Left cardiac atrium (tissue), 4 donors: ENCODE results near the gene RFTN1. TPM values are rescaled to one million over a fixed set of nuclear protein-coding genes. Genes with fewer than 3 reads are reported as not detected.
A peak's percentile ranks its signal among the peaks of the same experiment; 100 is the strongest.

Experiments used
- ATAC-seq, 2 donors: fragments of 200-7000 bp; cut with Tn5 transposase; one replicate each; pipeline ENCODE4 v1.9.1; 2020; ENCODE audit warnings: mild to moderate bottlenecking in 2 of 2, moderate library complexity in 2 of 2
- DNase-seq: peaks from one replicate; pipeline ENCODE4 v3.0.0-alpha.2; 2020
- intact Hi-C, 2 donors: fragments of 100-400 bp; cut with DNase I; formaldehyde crosslinking; loops; one replicate each; pipeline versions ENCODE4 v1.14.1 to v1.15.1; 2022 to 2023
- total RNA-seq, 2 donors: library from RNA; stranded (reverse); fragmentation: NEBNext Ultra II Directional; extraction: Animal tissue kit (Norgen Biotek cat#: 25700); gene quantifications; one replicate each; pipeline ENCODE4 v1.2.1, GENCODE V29; 2021
- donor health status: DM: no; HTN: yes; CAD: no.
- donor health status: DM: no; HTN: yes; CAD: no; lungs with severe emphysema.
- donor health status: DM: yes; HTN: yes; CAD: no.
- donor health status: Dilated cardiomyopathy.

RFTN1 gene
- total RNA-seq, 2 donors from 2014 or later: 28.0 to 28.8 TPM

- intact Hi-C loops: no loop called here
- DNase-seq: no peak
- ATAC-seq: no peak
Observed at GRCh38 chr3:16534640-16535262, 21.3 kb upstream of the RFTN1 start.

- no peak for DNase-seq
- ATAC-seq: peak in 1 of 2 donors; percentile 38
- intact Hi-C loops: no loop called here
Observed at GRCh38 chr3:16533928-16534574, 20.6 kb upstream of the RFTN1 start.

- ATAC-seq (no peak), DNase-seq (no peak)
- intact Hi-C loops: no loop called here
Observed at GRCh38 chr3:16529264-16529663, 15.8 kb upstream of the RFTN1 start.

GRCh38 chr3:16528581-16528993 lies 15.1 kb upstream of the RFTN1 start:
- ATAC-seq (peak; percentile 95 to 98), DNase-seq (peak; percentile 59)
- intact Hi-C loops: no loop called here

GRCh38 chr3:16528106-16528505 lies 14.6 kb upstream of the RFTN1 start:
- ATAC-seq (no peak), DNase-seq (no peak)
- intact Hi-C loops: no loop called here

GRCh38 chr3:16524196-16524595 lies 10.7 kb upstream of the RFTN1 start:
- no peak for ATAC-seq
- intact Hi-C loops: no loop called here

GRCh38 chr3:16523778-16524177 lies 10.3 kb upstream of the RFTN1 start:
- ATAC-seq: no peak
- DNase-seq: no peak
- intact Hi-C loops: no loop called here

More at GRCh38 chr3:16524196-16524595, 10.7 kb upstream of the RFTN1 start:
- no peak for DNase-seq

GRCh38 chr3:16522834-16523233 lies 9.3 kb upstream of the RFTN1 start:
- no peak for ATAC-seq
- DNase-seq: no peak
- intact Hi-C loops: no loop called here

- intact Hi-C loops: no loop called here
- DNase-seq (no peak), ATAC-seq (no peak)
Observed at GRCh38 chr3:16520970-16521881, 7.7 kb upstream of the RFTN1 start.

- no peak for DNase-seq
- intact Hi-C loops: no loop called here
- ATAC-seq: no peak
Observed at GRCh38 chr3:16520241-16520969, 6.9 kb upstream of the RFTN1 start.

GRCh38 chr3:16516695-16517481 lies 3.4 kb upstream of the RFTN1 start:
- DNase-seq (peak; percentile 35), ATAC-seq (peak in 1 of 2 donors; percentile 37)
- intact Hi-C loops: loop anchor here (10.0 kb wide), 3 partner anchors 122 to 232 kb away; no protein-coding TSS in a partner anchor

GRCh38 chr3:16515885-16516420 lies 2.5 kb upstream of the RFTN1 start:
- ATAC-seq: no peak
- intact Hi-C loops: loop anchor here (10.0 kb wide), 3 partner anchors 121 to 231 kb away; no protein-coding TSS in a partner anchor
- no peak for DNase-seq

- ATAC-seq: no peak
- intact Hi-C loops: loop anchor here (10.0 kb wide), 3 partner anchors 120 to 230 kb away; no protein-coding TSS in a partner anchor
- DNase-seq: no peak
Observed at GRCh38 chr3:16514755-16515353, 1.4 kb upstream of the RFTN1 start.

GRCh38 chr3:16514021-16514700 lies 662 bp upstream of the RFTN1 start:
- intact Hi-C loops: loop anchor here (10.0 kb wide), 3 partner anchors 119 to 229 kb away; no protein-coding TSS in a partner anchor

GRCh38 chr3:16512435-16513140 lies 911 bp downstream of the RFTN1 start:
- intact Hi-C loops: loop anchor here (10.0 kb wide), 3 partner anchors 118 to 228 kb away; no protein-coding TSS in a partner anchor
- ATAC-seq: peak; percentile 55 to 63
- DNase-seq: peak; percentile 55

More at GRCh38 chr3:16514021-16514700, 662 bp upstream of the RFTN1 start:
- ATAC-seq (no peak), DNase-seq (no peak)
